Measurements from ENCODE around the gene POLD2. TPM values are rescaled to one million over a fixed set of nuclear protein-coding genes. Genes with fewer than 3 reads are reported as not detected.

The POLD2 gene
- total and polyA plus RNA-seq, 2 of the 8 experiments (the other 6 are each of a cell fraction or from before 2014, with no cell fraction given), result 148 to 214 TPM

- DNase-seq (ENCODE audit: low read depth in 1 of 2, low spot score in 2 of 2), result no peak
- POLR2A ChIA-PET (ENCODE audit: partially characterized antibody), result interaction anchor here (0.6 to 5.4 kb wide), 3 partner anchors 13 to 39 kb away, joined by 3 to 50 read pairs (median 10); no protein-coding TSS in a partner anchor
- no peak overlapping the region for H3K27ac ChIP-seq (ENCODE audit: low read depth, low read length)
- no peak overlapping the region for H2BK12ac ChIP-seq (ENCODE audit: low read depth, low read length)
- H3K23ac ChIP-seq (ENCODE audit: insufficient read length), result no peak overlapping the region
- H2BK15ac ChIP-seq (ENCODE audit: low read length), result no peak overlapping the region
- no peaks in the 10 kb centered on the region for H3K9me3 ChIP-seq (ENCODE audit: insufficient read depth in 2 of 2, low read depth in 1 of 2, low read length in 1 of 2)
- H3K18ac ChIP-seq (ENCODE audit: extremely low read depth, low read length), result no peak overlapping the region
- 88% methylated on average over 6 of the region's 6 CpGs; no CpG with 5 or more reads in 1 of the 2 experiments for WGBS, 2 experiments (ENCODE audit: extremely low coverage in 1 of 2, insufficient coverage in 1 of 2, insufficient read length in 1 of 2, insufficient replicate concordance in 2 of 2, low coverage in 1 of 2, low lambda C conversion rate in 2 of 2, missing lambda C conversion rate in 1 of 2)
- FAIRE-seq, result no peak
- H3K14ac ChIP-seq (ENCODE audit: insufficient read length), result no peak overlapping the region
- H2AFZ ChIP-seq (ENCODE audit: low read length), result no peak overlapping the region
- peaks cover 5 to 22% (median 7%) of the 10 kb centered on the region in 4 experiments; a peak in 5 of 8 replicates for H3K36me3 ChIP-seq (ENCODE audit: control insufficient read depth in 2 of 4, insufficient read depth in 4 of 4, low read length in 3 of 4)
- CTCF ChIA-PET (ENCODE audit: partially characterized antibody), result interaction anchor here (0.7 to 6.2 kb wide), 5 partner anchors 9 to 72 kb away, joined by 3 to 27 read pairs (median 4); no protein-coding TSS in a partner anchor
- no peak overlapping the region for H3K4me3 ChIP-seq (ENCODE audit: extremely low read depth in 1 of 4, insufficient read depth in 2 of 4, low read depth in 3 of 4, low read length in 4 of 4)
- no peak overlapping the region for H2BK5ac ChIP-seq (ENCODE audit: low read depth, low read length)
- no peak overlapping the region for H2BK120ac ChIP-seq (replicated peaks; ENCODE audit: low read depth, low read length)
- peaks cover 0 to 1% of the 10 kb centered on the region in 2 experiments for H4K20me1 ChIP-seq (replicated peaks in 1 of 2; ENCODE audit: control insufficient read depth in 1 of 2, insufficient read depth in 2 of 2, low read length in 2 of 2)
- H3K4ac ChIP-seq (replicated peaks; ENCODE audit: insufficient read length, low read depth, low read length), result no peak overlapping the region
- no peak overlapping the region for H4K91ac ChIP-seq (replicated peaks; ENCODE audit: insufficient read length, low read length)
- peaks cover 3 to 12% of the 10 kb centered on the region in 2 experiments; a peak in 3 of 4 replicates for H3K79me2 ChIP-seq (ENCODE audit: control insufficient read depth in 1 of 2, insufficient read depth in 2 of 2, low read length in 2 of 2)
- H3K4me1 ChIP-seq (replicated peaks in 1 of 4; ENCODE audit: control insufficient read depth in 3 of 4, insufficient read depth in 4 of 4, low read length in 3 of 4), result peaks cover 0 to 7% (median 3%) of the 10 kb centered on the region in 4 experiments; a peak in 4 of 7 replicates
- H3K27me3 ChIP-seq (replicated peaks in 1 of 4; ENCODE audit: control insufficient read depth in 3 of 4, extremely low read depth in 1 of 4, insufficient read depth in 3 of 4, low read length in 3 of 4), result peaks cover 0 to 5% (median 2%) of the 10 kb centered on the region in 4 experiments; a peak in 4 of 7 replicates
- no peak overlapping the region for H4K8ac ChIP-seq (ENCODE audit: extremely low read depth, insufficient read depth, low read length)
- no peak overlapping the region; a peak in 1 of 4 replicates for H3K4me2 ChIP-seq (ENCODE audit: insufficient read depth in 1 of 2, low read depth in 2 of 2, low read length in 2 of 2)
- peaks cover 5% of the 10 kb centered on the region for H3K79me1 ChIP-seq (ENCODE audit: low read depth, low read length)
- H4K5ac ChIP-seq (ENCODE audit: insufficient read length, low read depth, low read length), result no peak overlapping the region
- H3K23me2 ChIP-seq (ENCODE audit: low read depth, low read length), result peaks cover 9% of the 10 kb centered on the region
- no peak overlapping the region for H3K9ac ChIP-seq (replicated peaks in 1 of 4; ENCODE audit: extremely low read depth in 1 of 4, low read depth in 3 of 4, low read length in 3 of 4)
- no peak overlapping the region for H3K56ac ChIP-seq (replicated peaks; ENCODE audit: insufficient read length, low read depth, low read length)
- no peak overlapping the region for H2AK5ac ChIP-seq (ENCODE audit: low read depth, low read length)
- H2BK20ac ChIP-seq (ENCODE audit: low read length), result no peak overlapping the region
- TF ChIP-seq, protein P1, sequence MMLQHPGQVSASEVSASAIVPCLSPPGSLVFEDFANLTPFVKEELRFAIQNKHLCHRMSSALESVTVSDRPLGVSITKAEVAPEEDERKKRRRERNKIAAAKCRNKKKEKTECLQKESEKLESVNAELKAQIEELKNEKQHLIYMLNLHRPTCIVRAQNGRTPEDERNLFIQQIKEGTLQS (IDR thresholded peaks at IDR 0.05; ENCODE audit: insufficient read depth, low read depth, low read length), result no peak
- TF ChIP-seq PHF8 (conservative IDR thresholded peaks at IDR 0.05; ENCODE audit: low read depth, low read length) (no peak), SUZ12 (IDR thresholded peaks at IDR 0.05; ENCODE audit: low read length) (no peak)
Measured at GRCh38 chr7:44124822-44125202, 1.5 kb upstream of the POLD2 start.

Measured in H1 (cell line).